Duodenal mucosa (tissue), 2 donors: Measurements from ENCODE around the gene FTCD.
"Not testable (repeated sequence)": the region's sequence is repeated elsewhere in the genome, so short reads cannot be mapped to it uniquely, and the experiment has no call there.

Experiments
- H3K27ac ChIP-seq: one replicate; pipeline ENCODE4 v1.7.0; 2013; ENCODE audit warnings: low read depth, low read length
- H3K27me3 ChIP-seq, 2 donors: one replicate each; pipeline ENCODE4 v1.7.0; 2013; ENCODE audit warnings: low read length in 2 of 2, control low read depth in 1 of 2; ENCODE audit not compliant: insufficient read depth in 2 of 2, control insufficient read depth in 1 of 2
- H3K36me3 ChIP-seq, 2 donors: one replicate each; pipeline ENCODE4 v1.7.0; 2013; ENCODE audit warnings: low read length in 2 of 2, control low read depth in 1 of 2; ENCODE audit not compliant: insufficient read depth in 2 of 2, control insufficient read depth in 1 of 2
- H3K4me1 ChIP-seq, 2 donors: one replicate each; pipeline ENCODE4 v1.7.0; 2013; ENCODE audit warnings: low read length in 2 of 2, control low read depth in 1 of 2; ENCODE audit not compliant: insufficient read depth in 2 of 2, control insufficient read depth in 1 of 2
- H3K4me3 ChIP-seq, 2 donors: one replicate each; pipeline ENCODE4 v1.7.0; 2013; ENCODE audit warnings: low read length in 2 of 2, low read depth in 1 of 2
- H3K9ac ChIP-seq, 2 donors: one replicate each; pipeline ENCODE4 v1.7.0; 2013; ENCODE audit warnings: low read length in 2 of 2, low read depth in 1 of 2
- H3K9me3 ChIP-seq, 2 donors: one replicate each; pipeline ENCODE4 v1.7.0; 2013; ENCODE audit warnings: low read length in 2 of 2, control low read depth in 1 of 2; ENCODE audit not compliant: control insufficient read depth in 1 of 2

Gene FTCD

GRCh38 chr21:46180778-46181391 is 25.5 kb upstream of the FTCD start:
- no peaks in the 10 kb centered on the region for H3K9me3 ChIP-seq
- H3K27me3 ChIP-seq, result no peaks in the 10 kb centered on the region
- H3K27ac ChIP-seq, result no peak overlapping the region
- no peak overlapping the region for H3K9ac ChIP-seq
- H3K4me3 ChIP-seq, result no peak overlapping the region
- no peaks in the 10 kb centered on the region for H3K36me3 ChIP-seq
- peaks cover 0 to 8% of the 10 kb centered on the region in 2 donors for H3K4me1 ChIP-seq

GRCh38 chr21:46180079-46180722 is 24.8 kb upstream of the FTCD start:
- Histone ChIP-seq H3K9me3 (no peaks in the 10 kb centered on the region), H3K4me1 (peaks cover 0 to 8% of the 10 kb centered on the region in 2 donors), H3K27me3 (no peaks in the 10 kb centered on the region), H3K36me3 (no peaks in the 10 kb centered on the region), H3K27ac (no peak overlapping the region), H3K9ac (no peak overlapping the region), H3K4me3 (no peak overlapping the region)

- Histone ChIP-seq H3K27me3 (no peaks in the 10 kb centered on the region), H3K9me3 (no peaks in the 10 kb centered on the region), H3K4me3 (no peak overlapping the region), H3K36me3 (no peaks in the 10 kb centered on the region), H3K4me1 (peaks cover 0 to 8% of the 10 kb centered on the region in 2 donors), H3K27ac (no peak overlapping the region), H3K9ac (no peak overlapping the region)
Observed at GRCh38 chr21:46179708-46180078, 24.3 kb upstream of the FTCD start.

DNA sequence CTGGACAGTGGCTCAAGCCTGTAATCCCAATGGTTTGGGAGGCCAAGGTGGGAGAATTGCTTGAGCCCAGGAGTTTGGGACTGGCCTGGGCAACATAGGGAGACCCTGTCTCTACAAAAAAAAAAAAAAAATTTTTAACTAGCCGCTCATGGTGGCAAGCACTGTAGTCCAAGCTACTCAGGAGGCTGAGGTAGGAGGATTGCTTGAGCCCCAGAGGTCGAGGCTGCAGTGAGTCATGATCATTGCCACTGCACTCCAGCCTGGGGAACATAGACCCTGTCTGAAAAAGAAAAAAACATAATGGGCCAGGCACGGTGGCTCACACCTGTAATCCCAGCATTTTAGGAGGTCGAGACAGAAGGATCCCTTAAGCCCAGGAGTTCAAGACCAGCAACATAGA is 23.6 kb upstream of the FTCD start:
- Histone ChIP-seq H3K27ac (no peak overlapping the region), H3K4me1 (peaks cover 0 to 7% of the 10 kb centered on the region in 2 donors), H3K9me3 (no peaks in the 10 kb centered on the region), H3K4me3 (no peak overlapping the region), H3K36me3 (no peaks in the 10 kb centered on the region), H3K27me3 (no peaks in the 10 kb centered on the region), H3K9ac (no peak overlapping the region)

DNA sequence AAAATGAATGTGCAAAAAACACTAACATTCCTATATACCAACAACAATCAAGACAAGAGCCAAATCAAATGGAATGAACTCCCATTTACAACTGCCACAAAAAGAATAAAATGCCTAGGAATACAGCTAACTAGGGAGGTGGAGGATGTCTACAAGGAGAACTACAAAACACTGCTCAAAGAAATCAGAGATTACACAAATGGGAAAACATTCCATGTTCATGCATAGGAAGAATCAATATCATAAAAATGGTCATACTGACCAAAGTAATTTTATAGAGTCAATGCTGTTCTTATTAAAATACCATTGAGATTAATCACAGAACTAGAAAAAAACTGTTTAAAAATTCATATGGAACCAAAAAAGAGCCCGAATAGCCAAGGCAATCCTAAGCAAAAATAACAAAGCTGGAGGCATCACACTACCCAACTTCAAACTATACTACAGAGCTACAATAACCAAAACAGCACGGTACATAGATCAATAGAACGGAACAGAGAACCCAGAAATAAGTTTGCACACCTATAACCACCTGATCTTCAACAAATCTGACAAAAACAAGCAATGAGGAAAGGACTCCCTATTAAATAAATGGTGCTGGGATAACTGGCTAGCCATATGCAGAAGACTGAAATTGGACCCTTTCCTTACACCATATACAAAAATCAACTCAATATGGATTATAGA is 21.2 kb upstream of the FTCD start:
- not testable (repeated sequence) for H3K36me3 ChIP-seq, H3K27ac ChIP-seq, H3K9me3 ChIP-seq, H3K4me3 ChIP-seq, H3K4me1 ChIP-seq, H3K9ac ChIP-seq, H3K27me3 ChIP-seq

GRCh38 chr21:46173573-46173972 is 18.2 kb upstream of the FTCD start:
- no peak overlapping the region for H3K27ac ChIP-seq
- H3K4me3 ChIP-seq, result no peak overlapping the region
- H3K9ac ChIP-seq, result no peak overlapping the region
- H3K9me3 ChIP-seq, result peaks cover 0 to 4% of the 10 kb centered on the region in 2 donors
- H3K4me1 ChIP-seq, result no peaks in the 10 kb centered on the region
- no peaks in the 10 kb centered on the region for H3K36me3 ChIP-seq
- H3K27me3 ChIP-seq, result no peaks in the 10 kb centered on the region

DNA sequence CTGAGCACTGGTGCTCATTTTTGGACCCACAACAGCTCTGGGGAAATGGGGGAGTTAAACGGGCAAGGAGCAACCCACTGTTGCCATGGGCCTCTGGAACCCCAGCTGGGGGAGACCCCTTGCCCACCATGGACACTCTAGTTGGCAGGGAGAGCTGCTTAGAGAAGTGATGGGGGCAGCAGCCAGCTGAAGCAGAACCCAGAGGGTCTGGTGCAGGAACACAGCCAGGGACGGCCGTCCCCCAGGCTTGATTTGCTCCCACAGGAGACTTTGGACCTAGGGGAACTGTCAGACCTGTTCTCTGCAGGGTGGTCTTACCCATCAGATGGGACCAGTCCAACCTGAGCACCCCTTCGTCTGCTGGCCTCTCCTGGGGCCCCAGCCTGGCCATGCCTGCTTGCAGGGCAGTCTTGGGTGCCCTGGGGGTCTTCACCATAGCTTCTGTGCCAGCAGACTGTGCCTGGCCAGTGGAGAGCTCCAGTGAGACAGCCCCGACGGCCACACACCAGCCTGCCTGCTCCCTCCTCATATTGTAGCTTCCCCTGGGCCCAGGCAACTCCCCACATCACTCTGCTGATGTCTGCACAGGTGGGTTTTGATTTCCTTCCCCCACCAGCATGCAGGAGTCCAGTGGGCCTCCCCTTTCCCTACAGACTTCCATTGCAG is 17.6 kb upstream of the FTCD start:
- no peak overlapping the region for H3K27ac ChIP-seq
- H3K27me3 ChIP-seq, result no peaks in the 10 kb centered on the region
- no peaks in the 10 kb centered on the region for H3K4me1 ChIP-seq
- no peak overlapping the region for H3K4me3 ChIP-seq
- peaks cover 0 to 4% of the 10 kb centered on the region in 2 donors for H3K9me3 ChIP-seq
- H3K36me3 ChIP-seq, result no peaks in the 10 kb centered on the region
- H3K9ac ChIP-seq, result no peak overlapping the region

GRCh38 chr21:46171996-46172862 is 16.9 kb upstream of the FTCD start:
- Histone ChIP-seq H3K27me3 (no peaks in the 10 kb centered on the region), H3K4me3 (no peak overlapping the region), H3K36me3 (no peaks in the 10 kb centered on the region), H3K9ac (no peak overlapping the region), H3K4me1 (no peaks in the 10 kb centered on the region), H3K27ac (no peak overlapping the region), H3K9me3 (peaks cover 0 to 4% of the 10 kb centered on the region in 2 donors)

GRCh38 chr21:46171585-46171984 is 16.2 kb upstream of the FTCD start:
- Histone ChIP-seq H3K27me3 (no peaks in the 10 kb centered on the region), H3K4me1 (no peaks in the 10 kb centered on the region), H3K9me3 (peaks cover 0 to 4% of the 10 kb centered on the region in 2 donors), H3K9ac (no peak overlapping the region), H3K36me3 (no peaks in the 10 kb centered on the region), H3K27ac (no peak overlapping the region), H3K4me3 (no peak overlapping the region)
